Anterior cingulate cortex (tissue), 58 donors: Measurements from ENCODE around the gene UROS.

Experiments
- DNase-seq, 58 donors: peaks; one replicate each; lab custom pipeline; 2025; lab: John Stamatoyannopoulos, UW

Gene UROS

GRCh38 chr10:125769175-125769574 lies 53.9 kb downstream of the UROS start:
- no peak for DNase-seq

- DNase-seq = no peak
These were observed 54.7 kb downstream of the UROS start for GRCh38 chr10:125768219-125768855.

GRCh38 chr10:125766511-125766910 lies 56.5 kb downstream of the UROS start:
- DNase-seq = no peak

- no peak for DNase-seq
These were observed 57.2 kb downstream of the UROS start for GRCh38 chr10:125765835-125766234.

DNA sequence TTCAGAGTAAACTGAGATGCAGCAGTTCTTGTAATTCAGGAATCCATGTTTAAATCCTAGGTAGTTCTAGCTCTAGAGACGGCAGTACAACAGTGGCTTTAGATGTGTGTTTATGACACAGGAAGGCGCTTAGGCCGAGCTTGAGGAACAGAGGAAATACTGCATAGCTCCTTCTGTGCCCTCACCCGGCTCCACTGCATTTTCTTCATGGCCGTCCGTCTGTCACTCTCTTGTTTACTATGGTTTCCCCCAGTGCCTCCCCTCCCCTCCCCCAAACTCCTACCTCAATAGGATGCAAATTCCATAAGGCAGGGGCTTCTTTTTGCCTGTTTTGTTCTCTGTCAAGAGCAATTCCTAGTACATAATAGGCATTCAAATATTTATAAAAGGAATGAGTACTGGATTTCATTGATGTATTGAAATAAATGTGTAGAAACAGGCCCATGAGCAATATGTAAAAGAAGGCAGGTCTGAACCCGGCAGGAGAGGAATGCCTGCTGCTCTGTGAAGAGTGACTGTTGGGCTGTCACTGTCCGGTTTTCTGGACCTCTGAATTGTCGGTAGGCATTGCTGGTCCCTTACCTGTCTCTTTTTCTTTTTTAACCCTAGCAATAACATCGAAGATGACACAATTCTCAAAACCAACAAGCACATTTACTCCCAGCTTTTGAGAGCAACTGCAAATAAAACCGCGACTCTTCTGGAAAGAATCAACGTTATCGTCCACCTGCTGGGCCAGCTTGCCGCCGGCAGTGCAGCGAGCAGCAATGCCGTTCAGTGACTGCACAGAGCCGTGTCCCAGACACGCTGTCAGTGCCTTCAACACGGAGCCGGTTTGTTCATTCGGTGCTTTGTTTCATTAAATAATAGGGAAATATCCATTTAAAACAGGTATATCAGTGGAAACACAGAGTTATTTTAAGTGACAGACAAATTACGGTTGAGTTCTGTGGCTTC lies 60.1 kb downstream of the UROS start:
- no peak for DNase-seq

- DNase-seq = no peak
These were observed 61.1 kb downstream of the UROS start for GRCh38 chr10:125761961-125762360.

- DNase-seq = no peak
These were observed 65.3 kb downstream of the UROS start for GRCh38 chr10:125757742-125758141.

- DNase-seq = no peak
These were observed 66.1 kb downstream of the UROS start for GRCh38 chr10:125756853-125757487.

- no peak for DNase-seq
These were observed 66.9 kb downstream of the UROS start for GRCh38 chr10:125756196-125756595.

DNA sequence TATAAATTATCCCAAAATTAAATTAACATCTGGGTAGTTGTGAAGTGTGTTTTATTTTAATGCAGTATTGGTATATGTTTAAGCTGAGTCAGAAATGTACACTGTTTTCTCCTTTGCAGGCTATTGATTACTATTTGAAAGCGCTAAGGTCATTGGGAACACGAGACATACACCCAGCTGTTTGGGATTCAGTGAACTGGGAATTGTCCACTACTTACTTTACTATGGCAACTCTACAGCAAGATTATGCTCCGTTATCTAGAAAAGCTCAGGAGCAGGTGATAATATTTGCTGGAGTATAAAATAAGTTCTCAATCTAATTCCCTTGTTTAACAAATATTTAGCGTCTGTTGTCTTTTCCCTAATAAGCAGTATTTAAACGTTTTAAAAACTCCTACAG lies 75.6 kb downstream of the UROS start:
- DNase-seq = no peak

- DNase-seq = no peak
These were observed 78.1 kb downstream of the UROS start for GRCh38 chr10:125744909-125745308.

GRCh38 chr10:125742465-125742864 lies 80.6 kb downstream of the UROS start:
- no peak for DNase-seq

GRCh38 chr10:125739994-125740679 lies 82.9 kb downstream of the UROS start:
- DNase-seq = peak in 1 of 58 donors; percentile 10
